ENCODE measurements around the gene ZNF423. TPM values are rescaled to one million over a fixed set of nuclear protein-coding genes. Genes with fewer than 3 reads are reported as not detected.

Gene ZNF423
- total RNA-seq, 1 experiment from 2014 or later, result 0.97 TPM

GRCh38 chr16:49727611-49728010 lies 128.3 kb downstream of the ZNF423 start:
- DNase-seq (ENCODE audit: low spot score), result no peak

- no peak for DNase-seq (ENCODE audit: low spot score)
These were observed 129.8 kb downstream of the ZNF423 start for GRCh38 chr16:49726155-49726554.

GRCh38 chr16:49725651-49726050 lies 130.3 kb downstream of the ZNF423 start:
- DNase-seq (ENCODE audit: low spot score), result no peak

- no peak for DNase-seq (ENCODE audit: low spot score)
These were observed 131.1 kb downstream of the ZNF423 start for GRCh38 chr16:49724774-49725173.

GRCh38 chr16:49723310-49723709 lies 132.6 kb downstream of the ZNF423 start:
- no peak for DNase-seq (ENCODE audit: low spot score)

- DNase-seq (ENCODE audit: low spot score), result no peak
These were observed 135.7 kb downstream of the ZNF423 start for GRCh38 chr16:49720225-49720624.

GRCh38 chr16:49717689-49718088 lies 138.2 kb downstream of the ZNF423 start:
- no peak for DNase-seq (ENCODE audit: low spot score)

- no peak for DNase-seq (ENCODE audit: low spot score)
These were observed 139.5 kb downstream of the ZNF423 start for GRCh38 chr16:49716339-49716934.

GRCh38 chr16:49713770-49714169 lies 142.1 kb downstream of the ZNF423 start:
- DNase-seq (ENCODE audit: low spot score), result no peak

- DNase-seq (ENCODE audit: low spot score), result no peak
These were observed 143.4 kb downstream of the ZNF423 start for GRCh38 chr16:49712542-49712941.

GRCh38 chr16:49712106-49712505 lies 143.8 kb downstream of the ZNF423 start:
- no peak for DNase-seq (ENCODE audit: low spot score)

GRCh38 chr16:49709057-49709456 lies 146.9 kb downstream of the ZNF423 start:
- DNase-seq (ENCODE audit: low spot score), result no peak

GRCh38 chr16:49708491-49708890 lies 147.4 kb downstream of the ZNF423 start:
- DNase-seq (ENCODE audit: low spot score), result no peak

- DNase-seq (ENCODE audit: low spot score), result no peak
These were observed 149.1 kb downstream of the ZNF423 start for GRCh38 chr16:49706620-49707355.

- DNase-seq (ENCODE audit: low spot score), result no peak
These were observed 151.2 kb downstream of the ZNF423 start for GRCh38 chr16:49704586-49705155.

- DNase-seq (ENCODE audit: low spot score), result no peak
These were observed 152.4 kb downstream of the ZNF423 start for GRCh38 chr16:49703483-49703882.

- no peak for DNase-seq (ENCODE audit: low spot score)
These were observed 154.0 kb downstream of the ZNF423 start for GRCh38 chr16:49701789-49702494.

- DNase-seq (ENCODE audit: low spot score), result no peak
These were observed 154.7 kb downstream of the ZNF423 start for GRCh38 chr16:49701065-49701685.

GRCh38 chr16:49700251-49701064 lies 155.5 kb downstream of the ZNF423 start:
- no peak for DNase-seq (ENCODE audit: low spot score)

GRCh38 chr16:49699841-49700175 lies 156.1 kb downstream of the ZNF423 start:
- DNase-seq (ENCODE audit: low spot score), result no peak
